Measurements from ENCODE around the gene DCXR.

GRCh38 chr17:82014971-82015310 is 22.6 kb downstream of the DCXR start:
- TF ChIP-seq EZH2 (IDR thresholded peaks at IDR 0.05): no peak
- no peak for TF ChIP-seq EZH2phosphoT487 (IDR thresholded peaks at IDR 0.05)

Measured in neural progenitor cell (in vitro differentiated cells).